ENCODE data around the gene OGFR. TPM values are rescaled to one million over a fixed set of nuclear protein-coding genes. Genes with fewer than 3 reads are reported as not detected.

OGFR gene
- total and polyA plus RNA-seq, 2 donors (not counting 1 experiment from before 2014, with no cell fraction given) = 71.7 to 102 TPM

- Mint-ChIP-seq H3K27me3 (no peaks in the 10 kb centered on the region), H3K27ac (peak overlapping the region; percentile 6), H3K9me3 (ENCODE audit: insufficient read depth) (no peaks in the 10 kb centered on the region), H3K4me1 (peaks cover 46% of the 10 kb centered on the region), H3K4me3 (peak overlapping the region; percentile 17)
- 95% methylated on average over 17 of the region's 24 CpGs for WGBS (ENCODE audit: insufficient coverage)
- Histone ChIP-seq H4K20me1 (ENCODE audit: control insufficient read depth, insufficient read depth, low read length, poor library complexity, severe bottlenecking) (no peaks in the 10 kb centered on the region), H3K27me3 (replicated peaks in 1 of 4; ENCODE audit: control extremely low read depth in 1 of 4, control insufficient read depth in 3 of 4, insufficient read depth in 4 of 4, low read length in 3 of 4) (no peaks in the 10 kb centered on the region), H3K36me3 (replicated peaks in 1 of 2; ENCODE audit: control extremely low read depth in 1 of 2, control insufficient read depth in 1 of 2, extremely low read depth in 1 of 2, insufficient read depth in 2 of 2, low read length in 1 of 2) (peaks cover 0 to 3% of the 10 kb centered on the region in 2 experiments), H3K27ac (ENCODE audit: low read length in 2 of 2) (no peak overlapping the region), H3K4me3 (ENCODE audit: control extremely low read depth in 1 of 5, extremely low read depth in 1 of 5, insufficient read depth in 1 of 5, low read depth in 2 of 5, low read length in 4 of 5) (no peak overlapping the region), H3K9ac (ENCODE audit: low read length) (no peak overlapping the region), H2AFZ (ENCODE audit: insufficient read depth, low read depth, low read length, poor library complexity, severe bottlenecking) (no peak overlapping the region), H3K79me2 (ENCODE audit: control insufficient read depth, insufficient read depth, low read length) (no peaks in the 10 kb centered on the region), H3K9me3 (ENCODE audit: control extremely low read depth in 1 of 3, control insufficient read depth in 2 of 3, insufficient read depth in 1 of 3, low read length in 2 of 3) (no peaks in the 10 kb centered on the region), H3K4me1 (ENCODE audit: control insufficient read depth in 2 of 2, insufficient read depth in 2 of 2, low read length in 2 of 2) (peaks cover 40 to 50% of the 10 kb centered on the region in 2 donors), H3K4me2 (replicated peaks; ENCODE audit: low read depth, low read length, poor library complexity, severe bottlenecking) (no peak overlapping the region)
- no peak for ATAC-seq (ENCODE audit: low read depth)
- DNase-seq = no peak
- intact Hi-C loops (cut with micrococcal nuclease) = no loop called here
- ChIA-PET POLR2A (no interaction called here), CTCF (interaction anchor here (0.8 kb wide), 1 partner anchor 9 kb away, joined by 3 read pairs; no protein-coding TSS in a partner anchor)
- TF ChIP-seq EZH2 (IDR thresholded peaks at IDR 0.05; ENCODE audit: borderline replicate concordance, insufficient read depth, low read depth, low read length, poor library complexity, severe bottlenecking) (no peak), CTCF (IDR thresholded peaks at IDR 0.05) (no peak)
These were observed 30.5 kb downstream of the OGFR start for GRCh38 chr20:62834967-62835730.

Measured in B cell (primary cell).